HG03135 (cell line): ENCODE measurements around the gene CLASP1.
A peak's percentile ranks its signal among the peaks of the same experiment; 100 is the strongest.
"Not testable (repeated sequence)": the region's sequence is repeated elsewhere in the genome, so short reads cannot be mapped to it uniquely, and the experiment has no call there.

ENCODE experiments used
- ATAC-seq: cut with Tn5 transposase; IDR thresholded peaks from one replicate; pipeline ENCODE4 v1.9.1; 2021; ENCODE audit warnings: mild to moderate bottlenecking, moderate library complexity; ENCODE audit not compliant: unreplicated experiment

The CLASP1 gene

DNA sequence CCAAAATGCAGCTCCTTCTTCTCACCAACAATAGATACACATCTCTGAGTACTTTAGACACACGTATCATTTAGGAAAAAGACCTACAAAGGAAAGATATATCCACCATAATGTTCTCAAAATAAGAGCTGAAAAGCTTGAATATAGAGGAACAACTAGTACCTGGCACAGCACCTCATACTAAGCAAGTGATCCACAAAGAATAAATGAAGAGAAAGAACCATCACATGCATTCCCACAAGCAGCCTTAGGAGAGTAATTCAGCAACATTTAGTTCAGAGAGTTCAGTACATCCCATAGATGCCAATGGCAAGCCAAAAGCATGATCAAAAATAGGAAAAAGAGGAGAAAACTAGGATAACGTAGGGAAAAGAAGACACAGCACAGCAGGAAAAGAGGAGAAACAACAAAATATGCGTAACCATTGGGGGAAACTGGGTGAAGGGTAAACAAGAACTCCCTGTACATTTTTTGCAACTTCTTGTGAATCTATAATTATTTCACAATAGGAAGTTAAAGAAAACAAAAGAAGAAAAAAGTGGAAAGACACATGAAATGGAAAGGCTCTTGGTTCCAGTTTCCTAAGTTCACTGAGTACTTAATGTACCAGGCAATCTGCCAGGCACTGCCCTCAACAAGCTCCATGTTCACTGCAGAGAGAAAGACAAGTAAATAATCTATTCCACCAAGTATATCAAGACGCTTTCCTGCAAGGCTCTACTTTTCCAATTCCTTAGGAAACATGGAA, 22.3 kb downstream of the CLASP1 start:
- no peak for ATAC-seq

- ATAC-seq = no peak
Measured at GRCh38 chr2:121625953-121626352, 23.3 kb downstream of the CLASP1 start.

DNA sequence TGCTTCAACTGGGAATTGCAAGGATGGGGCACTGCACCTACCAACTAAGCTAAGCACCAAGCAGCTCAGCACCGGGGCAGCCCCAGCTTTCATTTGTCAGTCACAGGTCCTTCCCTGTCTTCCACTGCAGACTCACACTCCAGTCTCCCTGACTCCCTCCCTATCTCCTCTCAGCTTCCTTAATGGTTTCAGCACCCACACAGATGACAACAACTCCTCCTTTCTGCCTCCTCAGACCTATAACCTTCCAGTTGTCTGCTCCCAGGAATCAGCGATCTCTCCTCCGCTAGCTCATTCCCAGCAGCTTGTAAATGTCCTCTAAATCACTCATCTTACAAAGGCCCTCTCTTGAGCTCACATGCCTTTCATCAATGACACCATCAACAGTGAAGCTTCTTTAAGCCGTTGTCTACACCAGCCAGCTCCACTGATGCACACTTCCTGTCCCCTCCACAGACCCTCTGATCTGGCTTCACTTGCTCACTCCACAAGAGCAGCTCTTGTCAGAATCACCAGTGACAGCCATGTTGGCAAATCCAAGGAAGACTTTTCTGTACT, 32.1 kb downstream of the CLASP1 start:
- peak; percentile 66 for ATAC-seq

GRCh38 chr2:121613774-121614173, 35.5 kb downstream of the CLASP1 start:
- no peak for ATAC-seq

DNA sequence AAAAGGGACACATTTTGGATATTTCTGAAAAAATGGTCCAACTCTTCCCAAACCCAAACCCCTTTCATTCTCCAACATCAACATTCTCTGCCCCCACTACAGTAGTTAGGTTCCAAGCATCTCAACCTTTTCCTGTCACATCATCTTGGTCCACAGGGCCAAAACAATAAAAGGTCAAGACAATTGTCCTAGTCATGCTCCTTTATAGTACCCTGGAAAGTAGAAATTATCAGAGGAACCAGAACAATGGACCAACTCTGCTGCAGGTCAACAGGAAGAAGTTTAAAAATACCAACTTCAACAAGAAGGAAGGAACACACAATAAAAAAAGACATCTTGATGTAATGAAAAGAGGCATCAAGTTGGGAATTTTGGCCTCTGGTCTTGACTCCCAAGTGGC, 36.1 kb downstream of the CLASP1 start:
- ATAC-seq = no peak

- ATAC-seq = no peak
Measured at GRCh38 chr2:121611730-121612705, 37.2 kb downstream of the CLASP1 start.

DNA sequence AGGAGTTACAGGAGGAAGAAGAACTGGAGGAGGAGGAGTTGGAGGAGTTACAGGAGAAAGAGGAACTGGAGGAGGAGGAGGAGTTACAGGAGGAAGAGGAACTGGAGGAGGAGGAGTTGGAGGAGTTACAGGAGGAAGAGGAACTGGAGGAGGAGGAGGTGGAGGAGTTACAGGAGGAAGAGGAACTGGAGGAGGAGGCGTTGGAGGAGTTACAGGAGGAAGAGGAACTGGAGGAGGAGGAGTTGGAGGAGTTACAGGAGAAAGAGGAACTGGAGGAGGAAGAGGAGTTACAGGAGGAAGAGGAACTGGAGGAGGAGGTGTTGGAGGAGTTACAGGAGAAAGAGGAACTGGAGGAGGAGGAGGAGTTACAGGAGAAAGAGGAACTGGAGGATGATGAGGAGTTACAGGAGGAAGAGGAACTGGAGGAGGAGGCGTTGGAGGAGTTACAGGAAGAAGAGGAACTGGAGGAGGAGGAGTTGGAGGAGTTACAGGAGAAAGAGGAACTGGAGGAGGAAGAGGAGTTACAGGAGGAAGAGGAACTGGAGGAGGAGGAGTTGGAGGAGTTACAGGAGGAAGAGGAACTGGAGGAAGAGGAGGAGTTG, 38.1 kb downstream of the CLASP1 start:
- not testable (repeated sequence) for ATAC-seq

DNA sequence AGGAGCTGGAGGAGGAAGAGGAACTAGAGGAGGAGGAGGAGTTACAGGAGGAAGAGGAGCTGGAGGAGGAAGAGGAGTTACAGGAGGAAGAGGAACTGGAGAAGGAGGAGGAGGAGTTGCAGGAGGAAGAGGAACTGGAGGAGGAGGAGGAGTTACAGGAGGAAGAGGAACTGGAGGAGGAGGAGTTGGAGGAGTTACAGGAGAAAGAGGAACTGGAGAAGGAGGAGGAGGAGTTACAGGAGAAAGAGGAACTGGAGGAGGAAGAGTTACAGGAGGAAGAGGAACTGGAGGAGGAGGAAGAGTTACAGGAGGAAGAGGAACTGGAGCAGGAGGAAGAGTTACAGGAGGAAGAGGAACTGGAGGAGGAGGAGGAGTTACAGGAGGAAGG, 38.8 kb downstream of the CLASP1 start:
- not testable (repeated sequence) for ATAC-seq

DNA sequence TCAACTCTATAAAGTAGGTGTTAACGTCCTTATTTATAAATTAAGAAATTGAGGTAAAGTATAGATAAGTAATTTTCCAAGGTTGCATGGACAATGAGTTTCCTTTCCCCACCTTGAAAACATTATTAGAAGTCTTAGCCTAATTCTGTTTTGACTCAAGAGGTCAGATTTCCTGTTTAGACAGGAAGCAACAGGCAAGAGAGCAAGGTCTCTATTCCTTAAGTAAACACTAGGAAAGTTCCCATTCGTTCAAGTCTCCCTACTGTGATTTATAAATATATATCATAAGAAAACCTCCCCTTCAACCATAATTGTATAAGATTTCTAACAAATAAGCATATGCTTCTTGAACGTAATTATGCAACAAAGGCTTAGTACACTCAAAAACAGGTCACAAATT, 40.3 kb downstream of the CLASP1 start:
- no peak for ATAC-seq

- no peak for ATAC-seq
Measured at GRCh38 chr2:121608367-121608766, 40.9 kb downstream of the CLASP1 start.

- no peak for ATAC-seq
Measured at GRCh38 chr2:121605820-121606733, 43.2 kb downstream of the CLASP1 start.

DNA sequence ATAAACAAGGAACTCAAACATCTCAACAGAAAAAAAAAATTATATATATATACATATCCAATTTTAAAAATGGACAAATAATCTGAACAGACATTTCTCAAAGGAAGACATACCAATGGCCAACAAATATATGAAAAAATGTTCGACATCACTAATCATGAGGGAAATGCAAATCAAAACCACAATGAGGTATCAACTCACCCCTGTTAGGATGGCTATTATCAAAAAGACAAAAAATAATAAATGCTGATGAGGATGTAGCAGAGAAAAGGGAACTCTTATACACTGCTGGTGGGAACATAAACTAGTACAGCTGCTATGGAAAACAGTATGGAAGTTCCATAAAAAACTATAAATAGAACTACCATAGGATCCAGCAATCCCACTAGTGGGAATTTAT, 46.1 kb downstream of the CLASP1 start:
- no peak for ATAC-seq

DNA sequence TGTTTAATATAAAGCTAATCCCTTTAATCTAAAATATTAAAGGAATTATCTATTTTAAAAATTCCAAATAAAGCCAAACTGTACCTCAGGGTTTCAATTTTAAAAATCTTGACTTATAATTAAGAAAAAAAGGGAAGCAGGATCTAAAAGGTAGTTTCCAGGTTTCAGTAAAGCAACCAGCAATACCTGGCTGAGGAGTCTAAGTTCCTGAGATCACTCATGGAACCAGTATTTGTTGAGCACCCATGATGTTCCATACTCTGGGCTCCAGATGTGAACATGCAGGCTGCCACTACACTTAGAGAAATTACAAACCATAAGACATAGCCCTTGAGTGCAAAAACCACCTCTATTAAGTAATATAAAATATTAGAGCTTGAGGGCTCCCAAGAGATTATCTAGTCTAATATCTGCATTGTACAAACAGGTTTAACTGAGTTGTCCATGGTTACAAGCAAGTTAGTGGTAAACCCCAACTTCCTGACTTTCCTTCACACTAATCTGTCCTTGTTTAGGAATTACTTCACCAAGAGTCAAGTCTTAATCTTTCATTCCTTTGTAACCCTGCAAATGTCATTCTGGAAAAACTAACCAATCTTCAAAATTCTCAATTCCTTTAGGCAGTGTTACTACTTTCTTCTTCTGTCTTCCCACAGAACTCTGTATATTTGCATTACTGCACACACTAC, 49.2 kb downstream of the CLASP1 start:
- ATAC-seq = peak; percentile 54

DNA sequence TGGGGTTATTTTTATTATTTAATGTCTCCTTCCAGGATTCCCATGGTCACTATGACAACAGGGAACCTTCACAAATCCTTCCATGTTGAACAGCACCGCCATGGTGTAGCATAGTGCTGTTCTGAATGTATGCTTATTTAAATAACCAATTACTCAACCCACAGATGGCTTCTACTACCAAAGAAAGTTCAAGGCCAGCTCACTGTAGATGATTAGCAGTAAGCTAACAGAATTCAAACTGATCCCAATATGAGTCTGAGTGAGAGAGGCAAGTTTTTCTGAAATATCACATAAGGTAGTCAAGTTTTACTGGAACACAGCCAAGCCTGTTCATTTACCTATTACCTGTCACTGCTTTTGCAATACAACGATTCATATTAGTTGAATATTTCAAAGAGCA, 51.2 kb downstream of the CLASP1 start:
- ATAC-seq = no peak

- peak; percentile 72 for ATAC-seq
Measured at GRCh38 chr2:121596221-121597080, 52.8 kb downstream of the CLASP1 start.

- ATAC-seq = peak; percentile 38
Measured at GRCh38 chr2:121595012-121595891, 54.0 kb downstream of the CLASP1 start.

GRCh38 chr2:121591199-121591598, 58.1 kb downstream of the CLASP1 start:
- no peak for ATAC-seq

GRCh38 chr2:121588357-121588756, 60.9 kb downstream of the CLASP1 start:
- no peak for ATAC-seq
